HEK293 (cell line): ENCODE results near the gene NAT10.

ENCODE experiments used
- CTCF ChIA-PET: fragments of 350-600 bp; formaldehyde crosslinking; extraction: SDS; loops from one replicate; lab custom pipeline; 2021; ENCODE audit warnings: antibody characterized with exemption; lab: Yijun Ruan, JAX
- POLR2A ChIA-PET: fragments of 300-600 bp; formaldehyde crosslinking; extraction: SDS; loops from one replicate; lab custom pipeline; 2020; ENCODE audit warnings: antibody characterized with exemption, inconsistent platforms; lab: Yijun Ruan, JAX
- H3K27ac ChIP-seq: fragments of 200-500 bp; sonication (Bioruptor generic); 2 replicates; pipeline ENCODE4 v1.5.1; 2014; ENCODE audit warnings: low read depth, low read length, control low read depth, inconsistent platforms; ENCODE audit errors: extremely low read depth
- H3K36me3 ChIP-seq, 2 experiments: fragments of 200-500 bp in 1 of 2; sonication (Bioruptor generic) in 1 of 2; 1 replicate in 1 of 2; 2 replicates in 1 of 2; pipeline ENCODE4 v1.5.1; 2014 to 2017; ENCODE audit warnings: inconsistent platforms in 2 of 2, low read length in 2 of 2; ENCODE audit not compliant: control insufficient read depth in 2 of 2, insufficient read depth in 1 of 2
- H3K4me1 ChIP-seq: fragments of 200-500 bp; sonication (Bioruptor generic); 2 replicates; pipeline ENCODE4 v1.5.1; 2014; ENCODE audit warnings: mild to moderate bottlenecking, low read length, inconsistent platforms; ENCODE audit not compliant: control insufficient read depth, insufficient read depth
- H3K4me3 ChIP-seq: 2 replicates; pipeline ENCODE4 v1.5.1; 2011; ENCODE audit warnings: low read depth, mild to moderate bottlenecking, control low read depth, low read length, moderate library complexity
- H3K9me3 ChIP-seq: fragments of 200-500 bp; sonication (Bioruptor generic); 2 replicates; pipeline ENCODE4 v1.5.1; 2014; ENCODE audit warnings: low read depth, low read length, inconsistent platforms; ENCODE audit not compliant: control insufficient read depth, insufficient read depth
- GLI4 ChIP-seq: fragments of 450-650 bp; formaldehyde crosslinking; IDR thresholded peaks from 2 replicates; pipeline ENCODE4 v1.5.1; 2016; ENCODE audit warnings: missing biosample characterization, missing genetic modification characterization
- KLF1 ChIP-seq: fragments of 450-650 bp; formaldehyde crosslinking; IDR thresholded peaks from 2 replicates; pipeline ENCODE4 v1.5.1; 2016; ENCODE audit warnings: missing biosample characterization, missing genetic modification characterization
- KLF9 ChIP-seq: fragments of 450-650 bp; formaldehyde crosslinking; IDR thresholded peaks from 2 replicates; pipeline ENCODE4 v1.5.1; 2016; ENCODE audit warnings: missing biosample characterization, missing genetic modification characterization, low read depth
- TCF7L2 ChIP-seq: IDR thresholded peaks from 2 replicates; pipeline ENCODE4 v1.6.1; 2011; ENCODE audit warnings: low read depth, mild to moderate bottlenecking, inconsistent platforms, low read length, moderate library complexity, borderline replicate concordance
- WT1 ChIP-seq: fragments of 450-650 bp; formaldehyde crosslinking; IDR thresholded peaks from 2 replicates; pipeline ENCODE4 v1.5.1; 2016; ENCODE audit warnings: missing biosample characterization, missing genetic modification characterization
- ZFP37 ChIP-seq: fragments of 450-650 bp; formaldehyde crosslinking; IDR thresholded peaks from 2 replicates; pipeline ENCODE4 v1.5.1; 2016; ENCODE audit warnings: missing biosample characterization, missing genetic modification characterization
- ZNF223 ChIP-seq: fragments of 450-650 bp; formaldehyde crosslinking; IDR thresholded peaks from 2 replicates; pipeline ENCODE4 v1.5.1; 2016; ENCODE audit warnings: missing biosample characterization, missing genetic modification characterization
- ZNF335 ChIP-seq: fragments of 450-650 bp; formaldehyde crosslinking; conservative IDR thresholded peaks from 2 replicates; pipeline ENCODE4 v1.5.1; 2016; ENCODE audit warnings: missing biosample characterization, missing genetic modification characterization
- ZNF501 ChIP-seq: fragments of 450-650 bp; formaldehyde crosslinking; IDR thresholded peaks from 2 replicates; pipeline ENCODE4 v1.5.1; 2016; ENCODE audit warnings: missing biosample characterization, missing genetic modification characterization
- ZNF521 ChIP-seq: fragments of 450-650 bp; formaldehyde crosslinking; IDR thresholded peaks from 2 replicates; pipeline ENCODE4 v1.5.1; 2017; ENCODE audit warnings: missing biosample characterization, mild to moderate bottlenecking, missing genetic modification characterization
- ZNF596 ChIP-seq: fragments of 450-650 bp; IDR thresholded peaks from 2 replicates; pipeline ENCODE4 v1.5.0; 2018; ENCODE audit warnings: missing biosample characterization, mild to moderate bottlenecking, missing genetic modification characterization, moderate library complexity
- ZNF626 ChIP-seq: fragments of 450-650 bp; sonication (Bioruptor Pico); formaldehyde crosslinking; IDR thresholded peaks from 2 replicates; pipeline ENCODE4 v1.5.1; 2018; ENCODE audit warnings: missing biosample characterization, missing genetic modification characterization, inconsistent platforms
- TF ChIP-seq, protein P1 (sequence below): fragments of 450-650 bp; formaldehyde crosslinking; IDR thresholded peaks from 2 replicates; pipeline ENCODE4 v1.5.1; 2016; ENCODE audit warnings: missing biosample characterization, missing genetic modification characterization
- TF ChIP-seq, protein P2 (sequence below): sonication (generic); formaldehyde crosslinking; IDR thresholded peaks from 2 replicates; pipeline ENCODE4 v1.8.1; 2022; ENCODE audit warnings: mild to moderate bottlenecking, moderate library complexity, missing genetic modification reagents
- TF ChIP-seq, protein P3 (sequence below): fragments of 450-650 bp; formaldehyde crosslinking; IDR thresholded peaks from 2 replicates; pipeline ENCODE4 v1.5.1; 2016; ENCODE audit warnings: missing biosample characterization, missing genetic modification characterization
- TF ChIP-seq, protein P4 (sequence below): fragments of 450-650 bp; formaldehyde crosslinking; IDR thresholded peaks from 2 replicates; pipeline ENCODE4 v1.5.1; 2016; ENCODE audit warnings: missing biosample characterization, missing genetic modification characterization
- TF ChIP-seq, protein P5 (sequence below): fragments of 450-650 bp; formaldehyde crosslinking; IDR thresholded peaks from 2 replicates; pipeline ENCODE4 v1.5.1; 2016; ENCODE audit warnings: missing biosample characterization, missing genetic modification characterization
- TF ChIP-seq, protein P6 (sequence below): fragments of 450-650 bp; formaldehyde crosslinking; IDR thresholded peaks from 2 replicates; pipeline ENCODE4; 2016; ENCODE audit warnings: missing biosample characterization, missing genetic modification characterization
- TF ChIP-seq, protein P7 (sequence below): fragments of 450-650 bp; formaldehyde crosslinking; conservative IDR thresholded peaks from 2 replicates; pipeline ENCODE4 v1.5.1; 2016; ENCODE audit warnings: low read depth, missing biosample characterization, missing genetic modification characterization

The NAT10 gene

DNA sequence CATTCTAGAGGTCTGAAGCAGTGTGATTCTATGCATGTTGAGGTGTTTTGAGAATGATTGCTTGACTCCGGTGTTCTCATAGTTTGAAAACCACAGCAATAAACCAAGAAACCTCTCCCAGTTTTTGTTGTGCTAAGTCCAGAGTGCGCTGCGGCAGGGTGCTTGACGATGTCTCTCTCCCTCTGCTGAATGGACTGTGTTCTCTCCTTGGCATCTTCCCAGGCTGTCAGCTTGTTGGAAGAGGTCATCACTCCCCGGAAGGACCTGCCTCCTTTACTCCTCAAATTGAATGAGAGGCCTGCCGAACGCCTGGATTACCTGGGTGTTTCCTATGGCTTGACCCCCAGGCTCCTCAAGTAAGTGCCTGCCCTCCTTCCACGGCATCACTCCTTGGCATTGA is 31.0 kb downstream of the NAT10 start:
- H3K27ac ChIP-seq, result no peak overlapping the region
- H3K9me3 ChIP-seq, result no peaks in the 10 kb centered on the region
- ChIA-PET POLR2A (interaction anchor here (0.7 kb wide), 1 partner anchor 222 kb away, joined by 4 read pairs; the partner anchor contains the start of gene ABTB2), CTCF (interaction anchor here (0.6 kb wide), 1 partner anchor 12 kb away, joined by 3 read pairs; no protein-coding TSS in a partner anchor)
- H3K4me3 ChIP-seq, result no peak overlapping the region
- TF ChIP-seq WT1 (tag by site-specific recombination) (no peak), KLF9 (tag by site-specific recombination) (no peak), ZNF501 (tag by site-specific recombination) (no peak)
- TF ChIP-seq, protein P1, sequence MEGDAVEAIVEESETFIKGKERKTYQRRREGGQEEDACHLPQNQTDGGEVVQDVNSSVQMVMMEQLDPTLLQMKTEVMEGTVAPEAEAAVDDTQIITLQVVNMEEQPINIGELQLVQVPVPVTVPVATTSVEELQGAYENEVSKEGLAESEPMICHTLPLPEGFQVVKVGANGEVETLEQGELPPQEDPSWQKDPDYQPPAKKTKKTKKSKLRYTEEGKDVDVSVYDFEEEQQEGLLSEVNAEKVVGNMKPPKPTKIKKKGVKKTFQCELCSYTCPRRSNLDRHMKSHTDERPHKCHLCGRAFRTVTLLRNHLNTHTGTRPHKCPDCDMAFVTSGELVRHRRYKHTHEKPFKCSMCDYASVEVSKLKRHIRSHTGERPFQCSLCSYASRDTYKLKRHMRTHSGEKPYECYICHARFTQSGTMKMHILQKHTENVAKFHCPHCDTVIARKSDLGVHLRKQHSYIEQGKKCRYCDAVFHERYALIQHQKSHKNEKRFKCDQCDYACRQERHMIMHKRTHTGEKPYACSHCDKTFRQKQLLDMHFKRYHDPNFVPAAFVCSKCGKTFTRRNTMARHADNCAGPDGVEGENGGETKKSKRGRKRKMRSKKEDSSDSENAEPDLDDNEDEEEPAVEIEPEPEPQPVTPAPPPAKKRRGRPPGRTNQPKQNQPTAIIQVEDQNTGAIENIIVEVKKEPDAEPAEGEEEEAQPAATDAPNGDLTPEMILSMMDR (tag by site-specific recombination), result no peak
- TF ChIP-seq, protein P2, sequence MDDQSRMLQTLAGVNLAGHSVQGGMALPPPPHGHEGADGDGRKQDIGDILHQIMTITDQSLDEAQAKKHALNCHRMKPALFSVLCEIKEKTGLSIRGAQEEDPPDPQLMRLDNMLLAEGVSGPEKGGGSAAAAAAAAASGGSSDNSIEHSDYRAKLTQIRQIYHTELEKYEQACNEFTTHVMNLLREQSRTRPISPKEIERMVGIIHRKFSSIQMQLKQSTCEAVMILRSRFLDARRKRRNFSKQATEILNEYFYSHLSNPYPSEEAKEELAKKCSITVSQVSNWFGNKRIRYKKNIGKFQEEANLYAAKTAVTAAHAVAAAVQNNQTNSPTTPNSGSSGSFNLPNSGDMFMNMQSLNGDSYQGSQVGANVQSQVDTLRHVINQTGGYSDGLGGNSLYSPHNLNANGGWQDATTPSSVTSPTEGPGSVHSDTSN, result no peak
- TF ChIP-seq, protein P3, sequence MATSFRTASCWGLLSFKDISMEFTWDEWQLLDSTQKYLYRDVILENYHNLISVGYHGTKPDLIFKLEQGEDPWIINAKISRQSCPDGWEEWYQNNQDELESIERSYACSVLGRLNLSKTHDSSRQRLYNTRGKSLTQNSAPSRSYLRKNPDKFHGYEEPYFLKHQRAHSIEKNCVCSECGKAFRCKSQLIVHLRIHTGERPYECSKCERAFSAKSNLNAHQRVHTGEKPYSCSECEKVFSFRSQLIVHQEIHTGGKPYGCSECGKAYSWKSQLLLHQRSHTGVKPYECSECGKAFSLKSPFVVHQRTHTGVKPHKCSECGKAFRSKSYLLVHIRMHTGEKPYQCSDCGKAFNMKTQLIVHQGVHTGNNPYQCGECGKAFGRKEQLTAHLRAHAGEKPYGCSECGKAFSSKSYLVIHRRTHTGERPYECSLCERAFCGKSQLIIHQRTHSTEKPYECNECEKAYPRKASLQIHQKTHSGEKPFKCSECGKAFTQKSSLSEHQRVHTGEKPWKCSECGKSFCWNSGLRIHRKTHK (tag by site-specific recombination), result no peak
- peaks cover 0 to 95% of the 10 kb centered on the region in 2 experiments; a peak in 2 of 3 replicates for H3K36me3 ChIP-seq
- no peaks in the 10 kb centered on the region for H3K4me1 ChIP-seq

DNA sequence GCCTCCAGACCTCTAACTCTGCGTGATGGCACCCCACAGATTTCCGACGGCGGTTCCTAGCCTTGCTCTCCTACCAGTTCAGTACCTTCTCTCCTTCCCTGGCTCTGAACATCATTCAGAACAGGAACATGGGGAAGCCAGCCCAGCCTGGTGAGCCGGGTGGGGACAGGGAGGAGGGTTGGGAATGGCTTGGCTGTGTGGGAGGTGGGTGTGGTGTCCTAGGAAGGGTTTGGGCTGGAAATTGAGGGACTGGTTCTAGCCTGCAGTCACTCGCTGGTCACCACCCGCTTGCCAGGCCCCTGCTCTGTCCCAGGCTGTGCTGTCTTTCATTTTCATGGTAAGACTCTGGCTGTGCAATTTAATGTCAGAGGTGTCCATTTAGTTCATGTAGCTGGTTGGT is 33.9 kb downstream of the NAT10 start:
- Histone ChIP-seq H3K9me3 (no peaks in the 10 kb centered on the region), H3K27ac (no peak overlapping the region), H3K4me3 (no peak overlapping the region), H3K4me1 (no peaks in the 10 kb centered on the region), H3K36me3 (peaks cover 0 to 99% of the 10 kb centered on the region in 2 experiments)
- ChIA-PET CTCF (no interaction called here), POLR2A (no interaction called here)
- TF ChIP-seq KLF1 (tag by site-specific recombination), result peak; percentile 56
- TF ChIP-seq, protein P4, sequence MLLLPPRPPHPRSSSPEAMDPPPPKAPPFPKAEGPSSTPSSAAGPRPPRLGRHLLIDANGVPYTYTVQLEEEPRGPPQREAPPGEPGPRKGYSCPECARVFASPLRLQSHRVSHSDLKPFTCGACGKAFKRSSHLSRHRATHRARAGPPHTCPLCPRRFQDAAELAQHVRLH, result no peak
- no peak for TF ChIP-seq ZFP37

DNA sequence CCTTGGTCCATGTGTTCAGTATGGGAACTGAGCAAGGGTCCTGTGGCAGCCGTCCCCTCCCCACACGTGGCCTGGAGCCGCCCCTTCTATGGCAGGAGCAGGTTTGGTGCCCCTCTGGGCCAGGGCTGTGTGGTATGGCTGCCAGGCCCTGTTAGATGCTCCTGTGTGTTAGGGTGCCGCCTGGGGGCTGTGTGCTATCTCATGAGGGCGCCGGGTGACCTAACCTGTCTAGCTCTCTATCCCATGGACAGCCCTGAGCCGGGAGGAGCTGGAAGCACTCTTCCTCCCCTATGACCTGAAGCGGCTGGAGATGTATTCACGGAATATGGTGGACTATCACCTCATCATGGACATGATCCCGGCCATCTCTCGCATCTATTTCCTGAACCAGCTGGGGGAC is 34.7 kb downstream of the NAT10 start:
- ChIA-PET CTCF (no interaction called here), POLR2A (interaction anchor here (1.3 kb wide), 1 partner anchor 10 kb away, joined by 5 read pairs; no protein-coding TSS in a partner anchor)
- TF ChIP-seq ZNF626 (tag by site-specific recombination), result no peak
- TF ChIP-seq, protein P5, sequence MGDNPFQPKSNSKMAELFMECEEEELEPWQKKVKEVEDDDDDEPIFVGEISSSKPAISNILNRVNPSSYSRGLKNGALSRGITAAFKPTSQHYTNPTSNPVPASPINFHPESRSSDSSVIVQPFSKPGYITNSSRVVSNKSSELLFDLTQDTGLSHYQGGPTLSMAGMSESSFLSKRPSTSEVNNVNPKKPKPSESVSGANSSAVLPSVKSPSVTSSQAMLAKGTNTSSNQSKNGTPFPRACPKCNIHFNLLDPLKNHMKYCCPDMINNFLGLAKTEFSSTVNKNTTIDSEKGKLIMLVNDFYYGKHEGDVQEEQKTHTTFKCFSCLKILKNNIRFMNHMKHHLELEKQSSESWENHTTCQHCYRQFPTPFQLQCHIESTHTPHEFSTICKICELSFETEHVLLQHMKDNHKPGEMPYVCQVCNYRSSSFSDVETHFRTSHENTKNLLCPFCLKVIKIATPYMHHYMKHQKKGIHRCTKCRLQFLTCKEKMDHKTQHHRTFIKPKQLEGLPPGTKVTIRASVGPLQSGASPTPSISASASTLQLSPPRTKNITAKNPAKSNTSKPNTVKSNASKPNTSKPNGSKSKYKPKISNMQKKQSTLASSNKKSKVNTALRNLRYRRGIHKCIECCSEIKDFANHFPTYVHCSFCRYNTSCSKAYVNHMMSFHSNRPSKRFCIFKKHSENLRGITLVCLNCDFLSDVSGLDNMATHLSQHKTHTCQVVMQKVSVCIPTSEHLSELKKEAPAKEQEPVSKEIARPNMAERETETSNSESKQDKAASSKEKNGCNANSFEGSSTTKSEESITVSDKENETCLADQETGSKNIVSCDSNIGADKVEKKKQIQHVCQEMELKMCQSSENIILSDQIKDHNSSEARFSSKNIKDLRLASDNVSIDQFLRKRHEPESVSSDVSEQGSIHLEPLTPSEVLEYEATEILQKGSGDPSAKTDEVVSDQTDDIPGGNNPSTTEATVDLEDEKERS, result no peak
- no peak for TF ChIP-seq ZNF596 (tag by site-specific recombination)
- no peak for TF ChIP-seq ZFP37
- TF ChIP-seq, protein P6, sequence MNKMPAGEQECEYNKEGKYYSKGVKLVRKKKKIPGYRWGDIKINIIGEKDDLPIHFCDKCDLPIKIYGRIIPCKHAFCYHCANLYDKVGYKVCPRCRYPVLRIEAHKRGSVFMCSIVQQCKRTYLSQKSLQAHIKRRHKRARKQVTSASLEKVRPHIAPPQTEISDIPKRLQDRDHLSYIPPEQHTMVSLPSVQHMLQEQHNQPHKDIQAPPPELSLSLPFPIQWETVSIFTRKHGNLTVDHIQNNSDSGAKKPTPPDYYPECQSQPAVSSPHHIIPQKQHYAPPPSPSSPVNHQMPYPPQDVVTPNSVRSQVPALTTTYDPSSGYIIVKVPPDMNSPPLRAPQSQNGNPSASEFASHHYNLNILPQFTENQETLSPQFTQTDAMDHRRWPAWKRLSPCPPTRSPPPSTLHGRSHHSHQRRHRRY, result no peak
- no peak for TF ChIP-seq ZNF335 (tag by site-specific recombination)
- TF ChIP-seq, protein P7, sequence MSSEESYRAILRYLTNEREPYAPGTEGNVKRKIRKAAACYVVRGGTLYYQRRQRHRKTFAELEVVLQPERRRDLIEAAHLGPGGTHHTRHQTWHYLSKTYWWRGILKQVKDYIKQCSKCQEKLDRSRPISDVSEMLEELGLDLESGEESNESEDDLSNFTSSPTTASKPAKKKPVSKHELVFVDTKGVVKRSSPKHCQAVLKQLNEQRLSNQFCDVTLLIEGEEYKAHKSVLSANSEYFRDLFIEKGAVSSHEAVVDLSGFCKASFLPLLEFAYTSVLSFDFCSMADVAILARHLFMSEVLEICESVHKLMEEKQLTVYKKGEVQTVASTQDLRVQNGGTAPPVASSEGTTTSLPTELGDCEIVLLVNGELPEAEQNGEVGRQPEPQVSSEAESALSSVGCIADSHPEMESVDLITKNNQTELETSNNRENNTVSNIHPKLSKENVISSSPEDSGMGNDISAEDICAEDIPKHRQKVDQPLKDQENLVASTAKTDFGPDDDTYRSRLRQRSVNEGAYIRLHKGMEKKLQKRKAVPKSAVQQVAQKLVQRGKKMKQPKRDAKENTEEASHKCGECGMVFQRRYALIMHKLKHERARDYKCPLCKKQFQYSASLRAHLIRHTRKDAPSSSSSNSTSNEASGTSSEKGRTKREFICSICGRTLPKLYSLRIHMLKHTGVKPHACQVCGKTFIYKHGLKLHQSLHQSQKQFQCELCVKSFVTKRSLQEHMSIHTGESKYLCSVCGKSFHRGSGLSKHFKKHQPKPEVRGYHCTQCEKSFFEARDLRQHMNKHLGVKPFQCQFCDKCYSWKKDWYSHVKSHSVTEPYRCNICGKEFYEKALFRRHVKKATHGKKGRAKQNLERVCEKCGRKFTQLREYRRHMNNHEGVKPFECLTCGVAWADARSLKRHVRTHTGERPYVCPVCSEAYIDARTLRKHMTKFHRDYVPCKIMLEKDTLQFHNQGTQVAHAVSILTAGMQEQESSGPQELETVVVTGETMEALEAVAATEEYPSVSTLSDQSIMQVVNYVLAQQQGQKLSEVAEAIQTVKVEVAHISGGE (tag by site-specific recombination), result no peak
- TF ChIP-seq ZNF521 (tag by site-specific recombination), result no peak
- no peak for TF ChIP-seq GLI4 (tag by site-specific recombination)
- no peak for TF ChIP-seq TCF7L2
- TF ChIP-seq ZNF223 (tag by site-specific recombination), result no peak

More for the DNA sequence above, 34.7 kb downstream of the NAT10 start:
- peaks cover 0 to 99% of the 10 kb centered on the region in 2 experiments for H3K36me3 ChIP-seq
- H3K4me3 ChIP-seq, result no peak overlapping the region
- no peaks in the 10 kb centered on the region for H3K9me3 ChIP-seq
- H3K27ac ChIP-seq, result no peak overlapping the region
- H3K4me1 ChIP-seq, result no peaks in the 10 kb centered on the region
